CD4-positive, alpha-beta memory T cell (primary cell): ENCODE data around the gene LYSMD1. TPM values are rescaled to one million over a fixed set of nuclear protein-coding genes. Genes with fewer than 3 reads are reported as not detected.
"Not testable (repeated sequence)": the region's sequence is repeated elsewhere in the genome, so short reads cannot be mapped to it uniquely, and the experiment has no call there.

Experiments
- CTCF ChIA-PET: fragments of 350-600 bp; sonication (Branson Sonifier 250); formaldehyde crosslinking; loops from one replicate; lab custom pipeline; 2021; ENCODE audit warnings: inconsistent platforms; ENCODE audit not compliant: partially characterized antibody; lab: Charles Lee
- POLR2A ChIA-PET: fragments of 350-600 bp; sonication (Branson Sonifier 250); formaldehyde crosslinking; loops from one replicate; lab custom pipeline; 2021; ENCODE audit not compliant: partially characterized antibody; lab: Charles Lee
- DNase-seq, 5 donors: peaks; one replicate each; pipeline versions ENCODE4 v3.0.0 to v3.0.0-alpha.2; 2020 to 2022; ENCODE audit warnings: mixed read lengths in 1 of 5
- H3K27ac ChIP-seq: one replicate; pipeline ENCODE4 v1.7.0; 2013; ENCODE audit warnings: low read depth, low read length
- H3K27me3 ChIP-seq: 2 replicates; pipeline ENCODE4 v1.7.0; 2013; ENCODE audit warnings: mild to moderate bottlenecking, low read length, moderate library complexity; ENCODE audit not compliant: insufficient read depth
- H3K36me3 ChIP-seq: 2 replicates; pipeline ENCODE4 v1.7.0; 2013; ENCODE audit warnings: mild to moderate bottlenecking, low read length, moderate library complexity; ENCODE audit not compliant: insufficient read depth
- H3K4me1 ChIP-seq: 2 replicates; pipeline ENCODE4 v1.7.0; 2013; ENCODE audit warnings: mild to moderate bottlenecking, low read length, moderate library complexity; ENCODE audit not compliant: insufficient read depth
- H3K4me3 ChIP-seq, 2 donors: one replicate each; pipeline ENCODE4 v1.7.0; 2013; ENCODE audit warnings: low read length in 2 of 2, mild to moderate bottlenecking in 1 of 2
- H3K9me3 ChIP-seq, 2 donors: one replicate each; pipeline ENCODE4 v1.7.0; 2013; ENCODE audit warnings: low read length in 2 of 2, control low read depth in 1 of 2; ENCODE audit not compliant: control insufficient read depth in 1 of 2
- H3K27ac Mint-ChIP-seq, 7 donors: one replicate each; pipeline ENCODE4 v1.8.0; 2020 to 2021; ENCODE audit warnings: mixed read lengths in 7 of 7, mild to moderate bottlenecking in 6 of 7, inconsistent platforms in 3 of 7, moderate library complexity in 3 of 7
- H3K27me3 Mint-ChIP-seq, 2 donors: one replicate each; pipeline ENCODE4 v1.8.0; 2020 to 2021; ENCODE audit warnings: mixed read lengths in 2 of 2
- H3K36me3 Mint-ChIP-seq, 2 donors: one replicate each; pipeline ENCODE4 v1.8.0; 2020 to 2021; ENCODE audit warnings: mixed read lengths in 2 of 2, inconsistent platforms in 1 of 2, mild to moderate bottlenecking in 1 of 2
- H3K4me1 Mint-ChIP-seq, 4 donors: one replicate each; pipeline ENCODE4 v1.8.0; 2020 to 2021; ENCODE audit warnings: mixed read lengths in 4 of 4, mild to moderate bottlenecking in 1 of 4
- H3K4me3 Mint-ChIP-seq, 8 donors: one replicate each; pipeline ENCODE4 v1.8.0; 2020 to 2021; ENCODE audit warnings: mixed read lengths in 8 of 8, mild to moderate bottlenecking in 7 of 8, moderate library complexity in 6 of 8, inconsistent platforms in 3 of 8
- H3K9me3 Mint-ChIP-seq, 8 donors: one replicate each; pipeline ENCODE4 v1.8.0; 2020 to 2021; ENCODE audit warnings: mixed read lengths in 8 of 8, mild to moderate bottlenecking in 5 of 8, inconsistent platforms in 3 of 8, moderate library complexity in 1 of 8
- intact Hi-C: fragments of 100-400 bp; cut with micrococcal nuclease; formaldehyde crosslinking; loops from one replicate; pipeline ENCODE4 v1.15.1; 2023
- polyA plus RNA-seq, 2 donors: library from polyadenylated mRNA; unstranded; fragments of 300-500 nt; fragmentation: Illumina TruSeq; gene quantifications; one replicate each; pipeline ENCODE4 v1.2.3, GENCODE V29; 2021
- total RNA-seq, 2 experiments: library from RNA; stranded (reverse); gene quantifications; one replicate each; pipeline ENCODE4 v1.2.3, GENCODE V29; 2021

The LYSMD1 gene, protein sequence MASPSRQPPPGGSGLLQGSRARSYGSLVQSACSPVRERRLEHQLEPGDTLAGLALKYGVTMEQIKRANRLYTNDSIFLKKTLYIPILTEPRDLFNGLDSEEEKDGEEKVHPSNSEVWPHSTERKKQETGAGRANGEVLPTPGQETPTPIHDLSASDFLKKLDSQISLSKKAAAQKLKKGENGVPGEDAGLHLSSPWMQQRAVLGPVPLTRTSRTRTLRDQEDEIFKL
- total RNA-seq (1 to 10 TPM; 1.0 to 1.3 TPM), polyA plus RNA-seq (under 1 TPM in 1 of 2 donors, not detected in 1; 0.59 TPM)

DNA sequence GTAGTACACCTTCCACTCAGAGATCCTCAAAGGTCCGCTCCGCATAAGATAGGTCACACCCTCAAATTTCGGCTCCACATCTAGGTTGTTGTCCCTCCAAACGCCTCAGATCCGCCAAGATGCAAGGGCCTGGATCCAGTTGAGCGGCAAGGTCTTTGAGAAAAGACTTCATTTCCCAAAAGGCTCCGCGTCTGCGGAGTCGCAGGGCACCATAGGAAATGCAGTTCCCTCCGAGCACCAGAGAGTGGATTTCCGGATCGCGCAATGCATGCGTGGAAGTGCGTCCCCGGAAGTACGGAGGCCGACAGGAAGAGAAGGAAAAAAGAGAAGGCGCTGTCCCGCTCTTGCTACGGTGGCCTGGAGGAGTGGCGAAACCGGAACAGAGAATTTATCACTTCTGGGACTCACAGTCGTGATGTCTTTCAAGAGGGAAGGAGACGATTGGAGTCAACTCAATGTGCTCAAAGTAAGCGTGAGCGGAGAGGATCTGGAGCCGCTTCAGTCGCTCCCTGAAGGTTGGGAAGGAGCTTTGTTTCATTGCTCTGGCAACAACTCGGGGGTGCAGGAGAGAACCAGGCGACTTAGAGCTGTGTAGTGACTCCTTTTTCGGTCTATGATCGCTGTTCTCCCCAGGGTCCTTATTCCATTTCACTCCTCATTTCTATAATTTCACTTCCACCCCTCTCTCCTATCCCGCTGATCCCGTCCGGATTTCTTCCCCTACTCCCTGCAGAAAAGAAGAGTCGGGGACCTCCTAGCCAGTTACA lies at the start of gene LYSMD1, which contains the start of gene SCNM1:
Gene LYSMD1, minus strand, starts transcription at position 165 of the 767 bp plus-strand sequence. CDS start 644 bp downstream, outside the sequence.
Gene SCNM1, plus strand, starts transcription at position 407 of the 767 bp plus-strand sequence. Its CDS starts 9 bp downstream, at position 416.
- Mint-ChIP-seq H3K36me3 (peaks cover 34 to 60% of the 10 kb centered on the region in 2 donors), H3K27ac (peak within 1 kb of the TSS; percentile 93 to 99 (median 98)), H3K4me1 (peaks cover 29 to 62% (median 47%) of the 10 kb centered on the region in 4 donors), H3K4me3 (peak within 1 kb of the TSS; percentile 94 to 100 (median 98)), H3K9me3 (peaks cover 0 to 5% (median 0%) of the 10 kb centered on the region in 8 donors), H3K27me3 (peaks cover 2% of the 10 kb centered on the region in 2 donors)
- Histone ChIP-seq H3K9me3 (no peaks in the 10 kb centered on the region), H3K27me3 (no peaks in the 10 kb centered on the region), H3K27ac (peak within 1 kb of the TSS; percentile 73), H3K4me1 (peaks cover 42% of the 10 kb centered on the region), H3K4me3 (peak within 1 kb of the TSS; percentile 91 to 99), H3K36me3 (peaks cover 23% of the 10 kb centered on the region)
- ChIA-PET CTCF (interaction anchor here (0.7 to 3.5 kb wide), 7 partner anchors 9 to 175 kb away, joined by 3 to 17 read pairs (median 5); partner anchors contain the start of genes TMOD4, TNFAIP8L2 and VPS72), POLR2A (interaction anchor here (0.6 to 6.9 kb wide), 18 partner anchors 9 to 160 kb away, joined by 3 to 79 read pairs (median 4); partner anchors contain the start of genes C1orf56, MINDY1, PIP5K1A and PSMD4)
- DNase-seq, result peak; percentile 97 to 98 (median 97)
- intact Hi-C loops, result loop anchor here (1.0 kb wide), 4 partner anchors 9 to 88 kb away; partner anchors contain the start of genes PIP5K1A, PSMD4 and VPS72

DNA sequence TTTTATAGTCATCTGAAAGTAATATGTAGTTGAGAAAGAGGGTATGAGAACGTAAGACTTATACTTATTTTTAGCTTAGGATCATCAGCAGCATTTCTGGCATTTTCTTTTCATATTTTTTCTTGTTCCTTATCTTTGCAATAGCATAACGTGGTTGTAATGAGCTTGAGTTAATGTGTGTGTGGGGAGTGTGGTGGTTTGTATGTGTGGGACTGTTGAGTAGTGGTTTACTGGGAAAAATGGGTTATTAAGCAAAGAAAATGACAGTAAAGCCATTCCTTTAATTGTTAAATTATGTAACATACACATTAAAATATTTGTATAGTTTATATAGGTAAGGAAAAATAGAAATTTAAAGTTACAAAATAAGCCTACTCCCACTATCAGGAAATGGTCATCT lies 47.9 kb upstream of the LYSMD1 start:
- CTCF ChIA-PET, result interaction anchor here (1.0 kb wide), 1 partner anchor 38 kb away, joined by 5 read pairs; no protein-coding TSS in a partner anchor
- peaks cover 10 to 29% of the 10 kb centered on the region in 2 donors for H3K36me3 Mint-ChIP-seq
- H3K36me3 ChIP-seq, result no peaks in the 10 kb centered on the region
- H3K4me1 Mint-ChIP-seq, result peaks cover 17 to 56% (median 26%) of the 10 kb centered on the region in 4 donors
- H3K9me3 ChIP-seq, result no peaks in the 10 kb centered on the region
- H3K4me3 Mint-ChIP-seq, result no peak overlapping the region
- POLR2A ChIA-PET, result interaction anchor here (2.1 kb wide), 1 partner anchor 24 kb away, joined by 7 read pairs; the partner anchor contains the start of gene VPS72
- no peaks in the 10 kb centered on the region for H3K27me3 Mint-ChIP-seq
- no peak overlapping the region for H3K4me3 ChIP-seq
- H3K27me3 ChIP-seq, result no peaks in the 10 kb centered on the region
- H3K27ac Mint-ChIP-seq, result peak overlapping the region in 5 of 7 donors; percentile 2 to 77 (median 42)
- peaks cover 22% of the 10 kb centered on the region for H3K4me1 ChIP-seq
- no peak overlapping the region for H3K27ac ChIP-seq
- intact Hi-C loops, result no loop called here
- no peaks in the 10 kb centered on the region for H3K9me3 Mint-ChIP-seq
- DNase-seq, result no peak

DNA sequence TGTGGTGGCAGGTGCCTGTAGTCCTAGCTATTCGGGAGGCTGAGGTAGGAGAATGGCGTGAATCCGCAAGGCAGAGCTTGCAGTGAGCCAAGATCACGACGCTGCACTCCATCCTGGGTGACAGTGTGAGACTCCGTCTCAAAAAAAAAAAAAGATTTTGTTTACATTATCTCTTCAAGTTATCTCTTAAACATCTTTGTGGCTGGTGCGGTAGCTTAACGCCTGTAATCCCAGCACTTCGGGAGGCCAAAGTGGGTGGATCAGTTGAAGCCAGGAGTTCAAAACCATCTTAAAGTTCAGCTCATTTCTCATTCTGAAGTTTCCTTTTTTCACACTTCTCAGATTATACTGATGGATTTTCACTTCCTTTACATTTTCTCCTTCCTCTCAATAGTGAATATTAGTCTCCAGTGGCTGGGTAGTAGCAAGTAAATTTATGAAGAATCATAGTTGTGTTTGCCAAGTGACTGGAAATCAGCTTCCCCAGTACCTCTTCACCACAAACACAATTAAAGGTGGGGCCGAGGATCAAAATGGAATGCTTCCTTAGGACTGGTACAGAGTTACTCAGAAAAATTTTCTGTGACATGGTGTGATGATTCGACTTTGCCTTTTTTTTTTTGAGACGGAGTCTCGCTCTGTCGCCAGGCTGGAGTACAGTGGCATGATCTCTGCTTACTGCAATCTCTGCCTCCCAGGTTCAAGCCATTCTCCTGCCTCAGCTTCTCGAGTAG lies 46.4 kb upstream of the LYSMD1 start:
- Histone ChIP-seq H3K36me3 (peaks cover 9% of the 10 kb centered on the region), H3K27ac (no peak overlapping the region), H3K4me3 (no peak overlapping the region), H3K4me1 (peaks cover 22% of the 10 kb centered on the region), H3K27me3 (no peaks in the 10 kb centered on the region), H3K9me3 (no peaks in the 10 kb centered on the region)
- Mint-ChIP-seq H3K4me3 (peak overlapping the region in 7 of 8 donors; percentile 23 to 84 (median 69)), H3K36me3 (peaks cover 10 to 31% of the 10 kb centered on the region in 2 donors), H3K9me3 (no peaks in the 10 kb centered on the region), H3K27ac (peak overlapping the region in 5 of 7 donors; percentile 89 to 95 (median 92)), H3K4me1 (peaks cover 17 to 45% (median 25%) of the 10 kb centered on the region in 4 donors), H3K27me3 (no peaks in the 10 kb centered on the region)
- CTCF ChIA-PET, result interaction anchor here (0.9 to 1.9 kb wide), 5 partner anchors 17 to 129 kb away, joined by 3 to 6 read pairs (median 3); no protein-coding TSS in a partner anchor
- peak in 1 of 5 donors; percentile 19 for DNase-seq
- POLR2A ChIA-PET, result interaction anchor here (0.7 to 2.1 kb wide), 3 partner anchors 11 to 96 kb away, joined by 4 to 7 read pairs (median 7); partner anchors contain the start of gene VPS72
- intact Hi-C loops, result no loop called here

DNA sequence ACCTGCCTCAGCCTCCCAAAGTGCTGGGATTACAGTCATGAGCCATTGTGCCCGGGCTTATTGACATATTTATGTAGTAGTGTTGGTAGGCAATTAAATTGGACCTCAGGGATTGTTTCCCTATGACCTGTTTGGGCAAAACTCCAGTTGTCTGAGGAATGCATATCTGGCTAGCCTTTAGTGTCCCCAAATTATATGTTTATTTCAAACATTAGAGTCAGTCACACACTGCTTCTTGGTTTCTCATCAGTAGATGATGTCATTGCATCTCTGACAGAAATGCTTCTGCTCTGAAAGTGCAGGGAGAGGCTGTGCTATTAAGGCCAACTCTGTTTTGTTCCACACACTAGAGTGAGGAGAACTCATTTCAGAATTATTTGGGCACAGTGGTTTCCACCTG lies 45.1 kb upstream of the LYSMD1 start:
- Histone ChIP-seq H3K4me1 (peaks cover 22% of the 10 kb centered on the region), H3K27me3 (no peaks in the 10 kb centered on the region), H3K4me3 (no peak overlapping the region), H3K36me3 (peaks cover 12% of the 10 kb centered on the region), H3K9me3 (no peaks in the 10 kb centered on the region), H3K27ac (no peak overlapping the region)
- Mint-ChIP-seq H3K4me1 (peaks cover 18 to 41% (median 22%) of the 10 kb centered on the region in 4 donors), H3K27me3 (no peaks in the 10 kb centered on the region), H3K4me3 (no peak overlapping the region), H3K27ac (peak overlapping the region in 1 of 7 donors; percentile 29), H3K9me3 (no peaks in the 10 kb centered on the region), H3K36me3 (peaks cover 13 to 36% of the 10 kb centered on the region in 2 donors)
- no peak for DNase-seq
- intact Hi-C loops, result no loop called here
- CTCF ChIA-PET, result interaction anchor here (1.5 to 1.9 kb wide), 2 partner anchors 41 to 111 kb away, joined by 4 to 6 read pairs; no protein-coding TSS in a partner anchor
- POLR2A ChIA-PET, result interaction anchor here (1.0 kb wide), 1 partner anchor 21 kb away, joined by 3 read pairs; the partner anchor contains the start of gene VPS72

DNA sequence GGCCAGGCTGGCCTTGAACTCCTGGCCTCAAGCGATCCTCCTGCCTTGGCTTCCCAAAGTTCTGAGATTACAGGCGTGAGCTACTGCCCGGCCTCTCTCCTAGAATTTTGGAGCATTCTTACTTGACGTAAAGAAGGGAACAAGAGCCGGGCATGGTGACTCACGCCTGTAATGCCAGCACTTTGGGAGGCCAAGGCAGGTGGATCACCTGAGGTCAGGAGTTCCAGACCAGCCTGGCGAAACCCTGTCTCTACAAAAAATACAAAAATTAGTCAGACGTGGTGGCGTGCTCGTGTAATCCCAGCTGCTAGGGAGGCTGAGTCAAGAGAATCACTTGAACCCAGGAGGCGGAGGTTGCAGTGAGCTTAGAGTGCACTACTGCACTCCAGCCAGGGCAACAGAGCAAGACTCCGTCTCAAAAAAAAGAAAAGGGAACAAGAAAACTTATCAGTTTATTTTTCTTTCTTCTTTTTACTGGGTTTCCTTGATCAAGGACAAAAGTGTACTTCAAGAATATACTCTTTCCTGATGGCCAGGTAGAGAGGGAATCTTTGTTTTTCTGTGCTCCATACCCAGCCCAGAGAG lies 39.8 kb upstream of the LYSMD1 start:
- H3K4me1 ChIP-seq, result peaks cover 19% of the 10 kb centered on the region
- H3K27ac Mint-ChIP-seq, H3K9me3 ChIP-seq, H3K27me3 Mint-ChIP-seq, DNase-seq, H3K9me3 Mint-ChIP-seq, intact Hi-C loops, H3K27ac ChIP-seq, H3K4me3 ChIP-seq, H3K27me3 ChIP-seq, H3K4me3 Mint-ChIP-seq: not testable (repeated sequence)
- Mint-ChIP-seq H3K36me3 (peaks cover 10 to 33% of the 10 kb centered on the region in 2 donors), H3K4me1 (peaks cover 16 to 30% (median 21%) of the 10 kb centered on the region in 4 donors)
- ChIA-PET POLR2A (interaction anchor here (1.0 kb wide), 1 partner anchor 16 kb away, joined by 3 read pairs; the partner anchor contains the start of gene VPS72), CTCF (interaction anchor here (2.0 kb wide), 1 partner anchor 47 kb away, joined by 4 read pairs; no protein-coding TSS in a partner anchor)
- H3K36me3 ChIP-seq, result peaks cover 18% of the 10 kb centered on the region
